AG04450 (cell line): Measurements from ENCODE around the gene CLC. TPM values are rescaled to one million over a fixed set of nuclear protein-coding genes. Genes with fewer than 3 reads are reported as not detected.
"Not testable (repeated sequence)": the region's sequence is repeated elsewhere in the genome, so short reads cannot be mapped to it uniquely, and the experiment has no call there.

Experiments
- CTCF ChIA-PET: fragments of 300-600, 350-600 bp; formaldehyde crosslinking; extraction: SDS; loops from one replicate; lab custom pipeline; 2022; ENCODE audit warnings: antibody characterized with exemption, inconsistent platforms; lab: Charles Lee
- POLR2A ChIA-PET: fragments of 350-600 bp; formaldehyde crosslinking; extraction: SDS; loops from one replicate; lab custom pipeline; 2021; ENCODE audit warnings: antibody characterized with exemption, inconsistent platforms; lab: Yijun Ruan, JAX
- DNase-seq: peaks from one replicate; pipeline ENCODE4 v3.0.0-alpha.2; 2011; ENCODE audit warnings: low read depth, low spot score
- H3K27ac ChIP-seq: one replicate; pipeline ENCODE4 v1.5.1; 2012; ENCODE audit warnings: low read depth, low read length, control low read depth
- H3K27me3 ChIP-seq: one replicate; pipeline ENCODE4 v1.6.0; 2012; ENCODE audit warnings: low read length; ENCODE audit not compliant: control insufficient read depth, insufficient read depth
- H3K4me3 ChIP-seq: 2 replicates; pipeline ENCODE4 v1.5.1; 2011; ENCODE audit warnings: mild to moderate bottlenecking, low read depth, low read length, control low read depth
- H3K9me3 ChIP-seq: 2 replicates; pipeline ENCODE4 v1.5.1; 2012; ENCODE audit warnings: low read length; ENCODE audit not compliant: control insufficient read depth, insufficient read depth
- polyA plus RNA-seq: library from polyadenylated mRNA; depleted of rRNA; stranded (reverse); fragments of >200 nt; gene quantifications from 2 replicates; pipeline ENCODE4 v1.2.3, GENCODE V29; 2011
- TF ChIP-seq, protein P1 (sequence below): IDR thresholded peaks from 2 replicates; pipeline ENCODE4 v1.5.1; 2011; ENCODE audit warnings: low read depth, low read length, control low read depth, inconsistent platforms

The CLC gene
- polyA plus RNA-seq, 1 experiment: not detected

DNA sequence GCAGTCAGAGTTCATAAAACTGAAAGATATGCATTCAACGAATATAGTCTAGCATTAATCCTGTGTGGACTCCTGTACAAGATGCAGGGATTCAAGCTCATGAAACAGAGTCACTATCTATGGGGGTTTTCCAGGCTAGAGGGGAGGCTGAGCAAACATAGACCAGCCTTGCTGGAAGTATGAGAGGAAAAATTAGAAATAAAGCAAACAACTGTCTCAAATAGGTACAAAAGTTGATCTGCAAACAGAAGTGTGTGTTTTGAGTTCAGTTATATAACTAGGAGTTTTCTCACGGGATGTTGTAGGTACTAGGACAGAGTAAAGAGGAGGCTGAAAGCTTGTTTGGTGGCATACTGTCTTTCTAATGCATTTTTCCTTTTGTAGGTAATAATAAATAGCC, 42.1 kb downstream of the CLC start:
- Histone ChIP-seq H3K4me3 (no peak overlapping the region), H3K27ac (no peak overlapping the region), H3K27me3 (no peaks in the 10 kb centered on the region), H3K9me3 (no peaks in the 10 kb centered on the region)
- CTCF ChIA-PET: no interaction called here
- DNase-seq: no peak
- POLR2A ChIA-PET: no interaction called here
- TF ChIP-seq, protein P1, sequence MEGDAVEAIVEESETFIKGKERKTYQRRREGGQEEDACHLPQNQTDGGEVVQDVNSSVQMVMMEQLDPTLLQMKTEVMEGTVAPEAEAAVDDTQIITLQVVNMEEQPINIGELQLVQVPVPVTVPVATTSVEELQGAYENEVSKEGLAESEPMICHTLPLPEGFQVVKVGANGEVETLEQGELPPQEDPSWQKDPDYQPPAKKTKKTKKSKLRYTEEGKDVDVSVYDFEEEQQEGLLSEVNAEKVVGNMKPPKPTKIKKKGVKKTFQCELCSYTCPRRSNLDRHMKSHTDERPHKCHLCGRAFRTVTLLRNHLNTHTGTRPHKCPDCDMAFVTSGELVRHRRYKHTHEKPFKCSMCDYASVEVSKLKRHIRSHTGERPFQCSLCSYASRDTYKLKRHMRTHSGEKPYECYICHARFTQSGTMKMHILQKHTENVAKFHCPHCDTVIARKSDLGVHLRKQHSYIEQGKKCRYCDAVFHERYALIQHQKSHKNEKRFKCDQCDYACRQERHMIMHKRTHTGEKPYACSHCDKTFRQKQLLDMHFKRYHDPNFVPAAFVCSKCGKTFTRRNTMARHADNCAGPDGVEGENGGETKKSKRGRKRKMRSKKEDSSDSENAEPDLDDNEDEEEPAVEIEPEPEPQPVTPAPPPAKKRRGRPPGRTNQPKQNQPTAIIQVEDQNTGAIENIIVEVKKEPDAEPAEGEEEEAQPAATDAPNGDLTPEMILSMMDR: no peak

DNA sequence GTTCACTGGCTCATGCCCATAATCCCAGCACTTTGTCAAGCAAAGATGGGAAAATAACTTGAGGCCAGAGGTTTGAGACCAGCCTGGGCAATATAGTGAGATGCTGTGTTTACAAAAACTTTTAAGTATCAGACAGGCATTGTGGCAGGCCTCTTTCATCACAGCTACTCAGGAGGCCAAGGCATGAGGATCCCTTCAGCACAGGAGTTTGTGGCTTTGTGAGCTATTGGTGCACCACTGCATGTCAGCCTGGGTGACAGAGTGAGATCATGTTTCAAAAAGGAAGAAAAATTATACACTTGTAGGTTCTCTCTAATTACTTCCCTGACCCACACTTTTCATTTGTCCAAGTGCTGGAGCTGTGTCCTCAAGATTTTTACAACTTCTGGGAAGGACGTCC, 45.0 kb downstream of the CLC start:
- no peaks in the 10 kb centered on the region for H3K9me3 ChIP-seq
- ChIA-PET CTCF (no interaction called here), POLR2A (no interaction called here)
- H3K4me3 ChIP-seq: no peak overlapping the region
- no peak overlapping the region for H3K27ac ChIP-seq
- DNase-seq: no peak
- H3K27me3 ChIP-seq: no peaks in the 10 kb centered on the region
- TF ChIP-seq, protein P1: no peak

DNA sequence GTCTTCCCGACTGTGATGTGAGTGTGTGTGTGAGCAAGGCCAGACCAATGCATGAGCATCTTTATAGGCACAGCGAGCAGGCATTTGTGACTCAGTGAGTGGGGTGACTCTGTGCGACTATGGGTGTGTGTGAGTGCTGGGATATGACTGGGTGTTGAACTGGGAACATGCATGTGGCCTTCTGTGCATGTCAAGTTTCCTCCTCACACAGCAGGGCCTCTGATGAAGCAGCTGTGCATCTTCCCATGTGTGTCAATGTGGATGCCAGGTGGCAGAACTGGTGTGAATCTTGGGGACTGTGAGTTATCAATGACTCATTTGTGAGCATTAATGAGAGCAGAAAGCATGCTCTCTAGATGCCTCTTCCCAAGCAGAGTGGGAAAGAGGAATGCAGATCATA, 45.7 kb downstream of the CLC start:
- POLR2A ChIA-PET: no interaction called here
- TF ChIP-seq, protein P1: no peak
- CTCF ChIA-PET: no interaction called here
- Histone ChIP-seq H3K27me3 (no peaks in the 10 kb centered on the region), H3K9me3 (no peaks in the 10 kb centered on the region), H3K27ac (no peak overlapping the region), H3K4me3 (no peak overlapping the region)
- DNase-seq: no peak

DNA sequence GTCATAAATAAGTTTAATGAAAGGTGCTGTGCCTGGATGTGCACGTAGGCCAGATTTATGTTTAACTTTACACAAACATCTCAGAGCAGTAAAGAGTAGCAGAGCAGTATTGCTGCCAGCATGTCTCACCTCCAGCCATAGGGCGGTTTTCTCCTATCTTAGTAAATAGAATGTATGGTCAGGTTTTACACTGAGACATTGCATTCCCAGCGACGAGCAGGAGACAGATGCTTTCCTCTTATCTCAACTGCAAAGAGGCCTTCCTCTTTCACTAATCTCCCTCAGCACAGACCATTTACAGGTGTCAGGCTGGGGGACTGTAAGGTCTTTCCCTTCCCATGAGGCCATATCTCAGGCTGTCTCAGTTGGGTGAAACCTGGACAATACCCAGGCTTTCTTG, 49.2 kb downstream of the CLC start:
- H3K27ac ChIP-seq, CTCF ChIA-PET, H3K27me3 ChIP-seq, DNase-seq, H3K9me3 ChIP-seq, H3K4me3 ChIP-seq, POLR2A ChIA-PET: not testable (repeated sequence)

DNA sequence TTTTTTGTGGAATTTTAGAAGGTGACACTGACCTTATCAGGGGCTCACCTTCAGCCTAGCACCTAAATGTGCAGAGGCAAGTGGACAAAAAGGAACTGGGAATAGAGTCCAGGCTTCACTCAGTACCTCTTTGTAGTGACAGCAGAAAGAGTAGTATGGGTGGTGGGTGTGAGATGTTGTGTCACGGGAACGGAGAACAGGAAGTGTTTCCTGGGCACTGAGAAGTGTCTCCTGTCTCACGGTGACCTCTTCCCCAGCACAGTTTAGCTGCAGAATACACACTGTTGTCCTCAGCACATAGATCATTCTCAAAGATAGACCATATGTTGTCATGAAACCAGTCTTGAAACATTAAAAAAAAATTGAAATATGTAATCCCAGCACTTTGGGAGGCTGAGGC, 51.1 kb downstream of the CLC start:
- POLR2A ChIA-PET: no interaction called here
- Histone ChIP-seq H3K4me3 (no peak overlapping the region), H3K9me3 (no peaks in the 10 kb centered on the region), H3K27ac (no peak overlapping the region), H3K27me3 (no peaks in the 10 kb centered on the region)
- DNase-seq: no peak
- TF ChIP-seq, protein P1: no peak
- CTCF ChIA-PET: no interaction called here

DNA sequence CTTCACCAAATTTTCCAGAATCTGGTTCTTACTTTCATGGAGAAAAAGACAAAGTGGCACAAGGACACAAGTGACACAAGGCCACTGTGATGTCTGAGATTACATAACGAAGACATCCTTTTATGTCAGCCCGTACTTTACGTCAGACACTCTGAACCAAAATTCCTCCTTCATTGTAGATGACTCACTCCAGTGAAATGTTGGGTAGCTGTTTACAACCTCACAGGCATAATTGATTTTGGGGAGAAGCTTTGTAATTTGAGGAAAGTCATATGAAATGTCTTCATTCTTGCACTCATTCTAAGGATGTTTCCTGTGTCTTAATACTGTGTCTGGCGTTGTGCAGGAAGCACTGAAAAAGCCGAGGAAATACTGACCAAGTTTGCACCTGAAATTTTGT, 53.6 kb downstream of the CLC start:
- no peak for DNase-seq
- H3K27ac ChIP-seq: no peak overlapping the region
- H3K4me3 ChIP-seq: no peak overlapping the region
- ChIA-PET POLR2A (no interaction called here), CTCF (no interaction called here)
- H3K27me3 ChIP-seq: no peaks in the 10 kb centered on the region
- H3K9me3 ChIP-seq: no peaks in the 10 kb centered on the region
- TF ChIP-seq, protein P1: no peak
